ENCODE measurements around the gene CD28.

The CD28 gene

GRCh38 chr2:203705178-203705577 is 1.3 kb upstream of the CD28 start:
- TF ChIP-seq CTCF (IDR thresholded peaks at IDR 0.05; ENCODE audit: insufficient read depth, missing control alignments) = no peak
- DNase-seq (ENCODE audit: insufficient read length, low spot score) (no peak), FAIRE-seq (no peak)

GRCh38 chr2:203707530-203707929 is 1.1 kb downstream of the CD28 start:
- FAIRE-seq = no peak
- DNase-seq (ENCODE audit: insufficient read length, low spot score) = no peak
- no peak for TF ChIP-seq CTCF (IDR thresholded peaks at IDR 0.05; ENCODE audit: insufficient read depth, missing control alignments)

- TF ChIP-seq CTCF (IDR thresholded peaks at IDR 0.05; ENCODE audit: insufficient read depth, missing control alignments) = no peak
- no peak for DNase-seq (ENCODE audit: insufficient read length, low spot score)
- FAIRE-seq = no peak
Measured at GRCh38 chr2:203708846-203709396, 2.5 kb downstream of the CD28 start.

- FAIRE-seq (no peak), DNase-seq (ENCODE audit: insufficient read length, low spot score) (no peak)
- no peak for TF ChIP-seq CTCF (IDR thresholded peaks at IDR 0.05; ENCODE audit: insufficient read depth, missing control alignments)
Measured at GRCh38 chr2:203709416-203710040, 3.1 kb downstream of the CD28 start.

GRCh38 chr2:203710226-203710625 is 3.8 kb downstream of the CD28 start:
- TF ChIP-seq CTCF (IDR thresholded peaks at IDR 0.05; ENCODE audit: insufficient read depth, missing control alignments) = no peak

GRCh38 chr2:203710952-203711351 is 4.5 kb downstream of the CD28 start:
- no peak for DNase-seq (ENCODE audit: insufficient read length, low spot score)
- TF ChIP-seq CTCF (IDR thresholded peaks at IDR 0.05; ENCODE audit: insufficient read depth, missing control alignments) = no peak
- no peak for FAIRE-seq

More at GRCh38 chr2:203710226-203710625, 3.8 kb downstream of the CD28 start:
- DNase-seq (ENCODE audit: insufficient read length, low spot score) (no peak), FAIRE-seq (no peak)

GRCh38 chr2:203711399-203711798 is 5.0 kb downstream of the CD28 start:
- no peak for FAIRE-seq
- DNase-seq (ENCODE audit: insufficient read length, low spot score) = no peak
- no peak for TF ChIP-seq CTCF (IDR thresholded peaks at IDR 0.05; ENCODE audit: insufficient read depth, missing control alignments)

All from D721Med (cell line).